ENCODE data around the gene RORC. TPM values are rescaled to one million over a fixed set of nuclear protein-coding genes. Genes with fewer than 3 reads are reported as not detected.

The RORC gene
- total and polyA plus RNA-seq, 2 donors (not counting 1 experiment from before 2014, with no cell fraction given), result 0.17 TPM; not detected in 1

- DNase-seq (ENCODE audit: low read depth in 2 of 2), result no peak
- peaks cover 24% of the 10 kb centered on the region for H3K27me3 ChIP-seq (ENCODE audit: control insufficient read depth, insufficient read depth, low read length)
- no peak overlapping the region for H2AFZ ChIP-seq (ENCODE audit: low read length)
- H3K4me2 ChIP-seq (ENCODE audit: extremely low read depth, insufficient read depth, low read length), result no peak overlapping the region
- no peaks in the 10 kb centered on the region for H4K20me1 ChIP-seq (ENCODE audit: control insufficient read depth, extremely low read depth, insufficient read depth, low read length)
- H3K79me2 ChIP-seq (ENCODE audit: control insufficient read depth, insufficient read depth, low read length), result no peaks in the 10 kb centered on the region
- no peaks in the 10 kb centered on the region for H3K36me3 ChIP-seq (ENCODE audit: control insufficient read depth, insufficient read depth, low read length)
- no peak overlapping the region for H3K9ac ChIP-seq (ENCODE audit: insufficient read depth, low read length)
- H3K4me1 ChIP-seq (ENCODE audit: control insufficient read depth, extremely low read depth, insufficient read depth, low read length), result no peaks in the 10 kb centered on the region
- H3K9me3 ChIP-seq (ENCODE audit: control insufficient read depth, insufficient read depth, low read depth, low read length), result no peaks in the 10 kb centered on the region
- H3K27ac ChIP-seq (ENCODE audit: insufficient read depth, low read length), result no peak overlapping the region
- H3K4me3 ChIP-seq (replicated peaks in 1 of 4; ENCODE audit: control extremely low read depth in 1 of 4, insufficient read depth in 1 of 4, low read depth in 3 of 4, low read length in 4 of 4), result no peak overlapping the region
- no peak for TF ChIP-seq CTCF (conservative IDR thresholded peaks at IDR 0.05 in 1 of 2, IDR thresholded peaks at IDR 0.05 in 1 of 2; ENCODE audit: low read depth in 1 of 2, low read length in 2 of 2)
- TF ChIP-seq EZH2 (IDR thresholded peaks at IDR 0.05; ENCODE audit: low read length, missing control alignments), result no peak
These were observed 23.1 kb upstream of the RORC start for GRCh38 chr1:151854658-151855057.

- H4K20me1 ChIP-seq (ENCODE audit: control insufficient read depth, extremely low read depth, insufficient read depth, low read length), result no peaks in the 10 kb centered on the region
- no peak for TF ChIP-seq EZH2 (IDR thresholded peaks at IDR 0.05; ENCODE audit: low read length, missing control alignments)
- no peak for TF ChIP-seq CTCF (conservative IDR thresholded peaks at IDR 0.05 in 1 of 2, IDR thresholded peaks at IDR 0.05 in 1 of 2; ENCODE audit: low read depth in 1 of 2, low read length in 2 of 2)
- no peak within 1 kb of the TSS for H3K9ac ChIP-seq (ENCODE audit: insufficient read depth, low read length)
- H3K9me3 ChIP-seq (ENCODE audit: control insufficient read depth, insufficient read depth, low read depth, low read length), result no peaks in the 10 kb centered on the region
- peaks cover 33% of the 10 kb centered on the region for H3K27me3 ChIP-seq (ENCODE audit: control insufficient read depth, insufficient read depth, low read length)
- no peak within 1 kb of the TSS for H3K27ac ChIP-seq (ENCODE audit: insufficient read depth, low read length)
- H3K36me3 ChIP-seq (ENCODE audit: control insufficient read depth, insufficient read depth, low read length), result no peaks in the 10 kb centered on the region
- no peak within 1 kb of the TSS for H3K4me2 ChIP-seq (ENCODE audit: extremely low read depth, insufficient read depth, low read length)
- no peaks in the 10 kb centered on the region for H3K79me2 ChIP-seq (ENCODE audit: control insufficient read depth, insufficient read depth, low read length)
- H2AFZ ChIP-seq (ENCODE audit: low read length), result no peak within 1 kb of the TSS
- H3K4me1 ChIP-seq (ENCODE audit: control insufficient read depth, extremely low read depth, insufficient read depth, low read length), result no peaks in the 10 kb centered on the region
- DNase-seq (ENCODE audit: low read depth in 2 of 2), result no peak
- H3K4me3 ChIP-seq (replicated peaks in 1 of 4; ENCODE audit: control extremely low read depth in 1 of 4, insufficient read depth in 1 of 4, low read depth in 3 of 4, low read length in 4 of 4), result no peak within 1 kb of the TSS
These were observed 21.9 kb upstream of the RORC start, which contains the start of gene THEM5 for GRCh38 chr1:151853411-151853943. Gene THEM5, minus strand, starts transcription at chr1:151853712. Its CDS starts 147 bp downstream, at chr1:151853565.

GRCh38 chr1:151852733-151853132 lies 21.1 kb upstream of the RORC start:
- TF ChIP-seq CTCF (conservative IDR thresholded peaks at IDR 0.05 in 1 of 2, IDR thresholded peaks at IDR 0.05 in 1 of 2; ENCODE audit: low read depth in 1 of 2, low read length in 2 of 2) (no peak), EZH2 (IDR thresholded peaks at IDR 0.05; ENCODE audit: low read length, missing control alignments) (no peak)
- no peak overlapping the region for H3K27ac ChIP-seq (ENCODE audit: insufficient read depth, low read length)
- no peak overlapping the region for H3K9ac ChIP-seq (ENCODE audit: insufficient read depth, low read length)
- H3K4me3 ChIP-seq (replicated peaks in 1 of 4; ENCODE audit: control extremely low read depth in 1 of 4, insufficient read depth in 1 of 4, low read depth in 3 of 4, low read length in 4 of 4), result no peak overlapping the region
- H3K9me3 ChIP-seq (ENCODE audit: control insufficient read depth, insufficient read depth, low read depth, low read length), result no peaks in the 10 kb centered on the region
- DNase-seq (ENCODE audit: low read depth in 2 of 2), result no peak
- H3K27me3 ChIP-seq (ENCODE audit: control insufficient read depth, insufficient read depth, low read length), result peaks cover 35% of the 10 kb centered on the region
- no peaks in the 10 kb centered on the region for H3K36me3 ChIP-seq (ENCODE audit: control insufficient read depth, insufficient read depth, low read length)
- H4K20me1 ChIP-seq (ENCODE audit: control insufficient read depth, extremely low read depth, insufficient read depth, low read length), result no peaks in the 10 kb centered on the region
- no peaks in the 10 kb centered on the region for H3K79me2 ChIP-seq (ENCODE audit: control insufficient read depth, insufficient read depth, low read length)
- H2AFZ ChIP-seq (ENCODE audit: low read length), result no peak overlapping the region
- H3K4me1 ChIP-seq (ENCODE audit: control insufficient read depth, extremely low read depth, insufficient read depth, low read length), result no peaks in the 10 kb centered on the region
- H3K4me2 ChIP-seq (ENCODE audit: extremely low read depth, insufficient read depth, low read length), result no peak overlapping the region

Measured in fibroblast of lung (primary cell).